GM18520 (cell line): ENCODE data around the gene TLE5.
"Not testable (repeated sequence)": the region's sequence is repeated elsewhere in the genome, so short reads cannot be mapped to it uniquely, and the experiment has no call there.

ENCODE experiments used
- ATAC-seq: cut with Tn5 transposase; IDR thresholded peaks from one replicate; pipeline ENCODE4 v1.9.1; 2021; ENCODE audit not compliant: unreplicated experiment

The TLE5 gene

DNA sequence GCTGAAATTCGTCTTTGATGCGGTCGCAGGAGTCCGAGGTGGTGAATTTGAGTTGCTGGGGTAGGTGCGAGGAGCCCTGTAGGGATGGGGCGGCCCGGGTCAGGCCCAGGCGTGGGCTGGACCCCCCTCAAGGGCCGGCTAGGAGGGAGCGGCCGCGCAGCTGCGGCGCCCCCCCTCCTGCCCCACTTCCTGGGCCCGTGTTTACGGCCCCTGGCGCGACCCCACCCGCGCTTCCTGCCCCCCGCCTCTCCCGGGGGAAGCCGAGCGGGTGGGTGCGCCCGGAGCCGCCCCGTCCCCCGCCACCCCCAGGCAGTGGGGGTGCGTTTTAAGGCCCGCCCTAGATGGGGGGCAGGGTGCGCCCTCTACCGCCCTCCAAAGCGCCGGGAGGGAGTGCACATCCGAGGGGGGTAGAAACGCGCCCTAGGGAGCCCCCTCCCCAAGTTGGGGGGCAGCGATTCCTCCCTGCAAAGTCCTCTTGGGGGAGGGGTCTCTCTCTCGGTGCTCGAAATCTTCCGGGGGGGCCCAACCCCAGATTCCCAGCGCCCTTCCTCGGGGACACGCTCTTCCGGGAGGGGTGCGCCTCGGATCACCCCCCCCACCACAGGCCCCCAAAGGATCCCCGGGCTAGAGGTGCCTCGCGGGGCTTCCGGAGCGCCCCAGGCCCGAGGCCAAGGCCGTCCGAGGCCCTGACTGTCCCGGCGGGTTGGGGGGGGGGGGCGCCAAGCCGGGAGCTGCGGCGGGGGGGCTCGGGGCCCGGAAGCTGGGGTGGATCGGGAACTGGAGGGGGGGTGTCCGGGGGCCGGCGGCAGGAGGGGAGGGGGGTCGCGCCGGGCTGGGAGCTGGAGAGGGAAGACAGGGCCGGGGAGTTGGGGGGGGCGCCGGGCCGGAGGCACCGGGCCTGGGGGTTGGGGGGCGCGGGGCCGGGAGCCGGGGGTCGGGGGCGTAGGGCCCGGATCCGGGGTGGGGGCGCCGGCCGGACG is 823 bp downstream of the TLE5 start:
- no peak for ATAC-seq

- ATAC-seq: no peak
These were observed 1.5 kb downstream of the TLE5 start for GRCh38 chr19:3060857-3061181.

- no peak for ATAC-seq
These were observed 2.6 kb downstream of the TLE5 start for GRCh38 chr19:3059653-3060052.

DNA sequence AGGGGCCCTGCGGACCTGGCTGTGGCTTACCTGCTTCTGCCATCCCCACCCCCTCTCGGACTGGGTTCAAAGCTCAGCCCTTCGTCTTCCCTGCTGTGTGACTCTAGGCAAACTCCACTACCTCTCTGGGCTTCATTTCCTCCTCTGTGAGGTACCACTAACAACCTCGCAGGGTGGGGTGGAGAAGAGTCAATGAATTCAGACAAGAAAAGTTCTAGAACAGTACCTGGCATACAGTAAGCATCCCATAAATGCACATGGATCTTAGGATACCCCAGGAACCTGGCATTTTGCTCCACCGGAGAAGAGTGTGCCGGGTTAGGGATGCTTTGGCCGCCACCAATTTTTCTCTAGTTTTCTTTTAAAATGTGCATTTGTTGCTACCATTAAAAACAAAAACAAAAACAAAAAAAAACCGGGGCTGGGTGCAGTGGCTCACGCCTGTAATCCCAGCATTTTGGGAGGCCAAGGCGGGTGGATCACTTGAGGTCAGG is 3.4 kb downstream of the TLE5 start:
- no peak for ATAC-seq

DNA sequence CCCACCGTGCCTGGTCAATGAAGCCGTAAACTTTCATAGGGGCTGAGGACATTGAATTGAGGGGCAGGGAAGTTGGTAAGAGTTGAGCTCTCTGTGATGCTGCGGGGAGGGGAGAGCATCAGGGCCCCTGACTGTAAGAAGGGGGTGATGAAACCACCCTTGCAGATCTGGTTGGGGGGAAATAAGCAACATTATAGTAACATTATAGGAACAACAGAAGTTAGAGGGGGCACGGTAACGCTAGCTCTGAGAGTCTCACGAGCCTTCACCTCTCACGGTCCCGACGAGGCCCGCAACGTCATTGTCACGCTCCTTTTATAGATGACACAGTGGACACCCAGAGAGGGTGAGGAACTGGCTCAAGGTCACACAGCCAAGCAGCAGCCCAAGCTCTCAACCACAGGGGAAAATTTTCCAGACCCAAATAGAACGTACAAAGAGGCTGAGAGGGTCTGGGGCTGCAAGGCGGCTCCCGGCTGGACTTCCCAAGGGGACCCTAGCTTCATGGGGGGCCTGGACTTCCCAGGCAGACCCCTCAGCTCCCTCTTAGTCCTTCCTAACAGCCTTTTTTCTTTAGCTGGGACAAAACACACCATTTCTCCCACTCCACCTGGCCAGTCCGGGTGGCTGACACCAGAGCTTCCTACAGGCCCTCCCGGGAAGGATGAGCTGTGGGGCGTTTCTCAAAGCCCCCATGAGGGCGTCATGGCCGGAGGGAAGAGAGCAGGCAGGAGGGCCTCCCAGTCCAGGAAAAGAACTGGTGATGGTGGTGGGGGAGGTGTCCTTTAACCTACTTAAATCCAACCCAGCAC is 4.1 kb downstream of the TLE5 start:
- ATAC-seq: no peak

DNA sequence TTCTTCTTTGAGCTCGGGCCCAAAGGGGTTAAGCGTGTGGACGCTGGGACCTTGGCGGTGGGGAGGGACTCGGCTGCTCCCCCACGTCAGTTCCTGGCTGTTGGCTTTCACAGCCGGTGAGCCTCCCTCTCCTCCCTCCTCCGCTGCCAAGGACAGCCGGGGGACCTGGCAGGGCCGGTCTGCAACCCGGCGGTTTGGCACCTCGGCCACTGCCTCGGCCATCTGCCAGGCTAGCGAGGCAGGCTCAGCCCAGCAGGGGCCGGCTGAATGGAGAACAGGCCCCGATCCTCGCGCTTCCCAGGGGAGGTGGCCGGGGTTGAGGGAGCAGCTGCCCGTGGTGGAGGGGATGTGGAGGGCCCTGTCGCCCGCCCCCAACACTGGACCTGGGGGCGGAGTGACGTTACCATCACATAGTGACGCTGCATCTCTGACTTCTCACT is 5.0 kb downstream of the TLE5 start:
- no peak for ATAC-seq

- no peak for ATAC-seq
These were observed 5.7 kb downstream of the TLE5 start for GRCh38 chr19:3056417-3057088.

- ATAC-seq: no peak
These were observed 6.4 kb downstream of the TLE5 start for GRCh38 chr19:3055741-3056416.

DNA sequence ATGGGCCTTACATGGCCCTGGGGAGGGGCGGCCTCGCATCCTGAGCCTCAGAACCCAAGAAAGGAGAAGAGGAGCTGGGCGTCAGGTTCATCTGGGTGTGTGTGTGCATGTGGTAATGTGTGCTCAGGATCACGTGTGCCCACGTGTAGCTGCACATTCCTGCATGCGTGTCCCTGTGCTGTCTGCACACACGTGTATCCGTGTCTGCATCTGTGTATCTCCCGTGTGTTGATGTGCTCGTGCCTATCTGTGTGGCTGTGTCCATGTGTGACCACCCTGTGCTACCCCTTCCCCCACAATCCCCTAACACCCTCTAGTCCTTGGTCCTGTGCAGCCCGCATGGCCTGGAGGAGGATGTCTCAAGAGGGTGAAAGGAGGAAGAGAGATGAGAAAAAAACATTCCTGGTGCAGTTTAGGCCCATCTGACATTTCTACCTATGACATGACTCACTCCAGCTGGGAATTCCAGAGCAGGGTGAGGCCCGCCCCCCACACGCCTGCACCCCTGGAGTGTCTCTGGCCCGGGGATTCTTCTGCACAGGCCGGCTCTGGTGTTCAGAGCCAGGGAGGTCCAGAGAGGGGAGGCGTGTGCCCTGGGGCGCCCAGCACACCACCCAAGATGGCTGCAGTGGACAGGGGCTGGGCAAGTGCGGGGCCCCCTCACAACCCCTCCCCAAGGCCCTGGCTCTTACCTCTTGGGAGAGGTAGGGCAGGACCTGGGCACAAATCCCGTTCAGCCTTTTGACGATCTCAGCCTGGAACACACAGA is 7.1 kb downstream of the TLE5 start:
- no peak for ATAC-seq

- ATAC-seq: no peak
These were observed 7.9 kb downstream of the TLE5 start for GRCh38 chr19:3054265-3054971.

DNA sequence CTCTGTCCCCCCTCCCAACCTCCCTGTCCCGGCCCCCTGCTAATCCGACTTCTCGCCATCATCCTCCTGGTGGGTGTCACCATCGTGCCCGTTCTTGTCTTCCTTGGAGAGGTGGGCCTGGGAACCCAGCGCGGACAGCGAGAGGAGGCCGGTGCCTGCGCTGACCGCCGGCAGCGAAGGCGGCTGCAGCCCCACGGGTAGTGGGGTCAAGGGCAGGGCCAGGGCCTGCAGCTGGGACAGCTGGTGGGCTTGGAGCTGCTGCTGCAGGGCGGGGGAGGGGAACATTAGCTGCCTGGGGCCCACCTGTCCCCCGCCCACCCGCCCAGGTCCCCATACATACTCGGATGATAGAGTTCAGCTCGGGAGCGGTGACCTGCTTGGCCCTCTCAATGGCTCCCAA is 8.5 kb downstream of the TLE5 start:
- no peak for ATAC-seq

- ATAC-seq: no peak
These were observed 9.1 kb downstream of the TLE5 start for GRCh38 chr19:3053218-3053621.

GRCh38 chr19:3050016-3050415 is 12.3 kb downstream of the TLE5 start:
- not testable (repeated sequence) for ATAC-seq

GRCh38 chr19:3049089-3049488 is 13.2 kb downstream of the TLE5 start:
- ATAC-seq: no peak

- ATAC-seq: no peak
These were observed 14.1 kb downstream of the TLE5 start for GRCh38 chr19:3048190-3048533.

DNA sequence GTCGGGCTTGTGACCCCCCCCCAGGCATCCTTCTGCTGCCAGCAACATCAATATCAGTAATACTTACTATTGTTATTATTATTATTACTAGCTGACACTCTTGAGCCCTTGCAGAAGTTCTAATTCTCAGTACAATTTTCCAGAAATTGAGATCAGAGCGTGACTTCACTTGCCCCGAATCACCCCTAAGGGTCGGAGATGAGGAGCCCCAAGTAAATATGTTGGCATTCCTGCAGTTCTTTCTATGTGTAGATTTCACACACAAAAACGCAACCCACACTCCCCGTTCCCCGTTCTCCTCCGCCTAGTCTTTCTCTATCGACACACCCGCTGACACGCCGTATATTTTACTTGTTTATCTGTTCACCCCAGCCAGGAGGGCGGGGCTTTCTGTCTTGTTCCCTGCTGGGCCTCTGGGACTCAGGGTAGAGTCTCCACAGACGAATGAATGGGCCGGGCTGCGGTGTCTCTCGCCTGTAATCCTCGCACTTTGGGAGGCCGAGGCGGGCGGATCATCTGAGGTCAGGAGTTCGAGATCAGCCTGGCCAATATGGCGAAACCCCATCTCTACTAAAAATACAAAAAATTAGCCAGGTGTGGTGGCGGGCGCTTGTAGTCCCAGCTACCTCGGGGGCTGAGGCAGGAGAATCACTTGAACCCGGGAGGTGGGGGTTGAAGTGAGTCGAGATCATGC is 14.7 kb downstream of the TLE5 start:
- ATAC-seq: no peak

DNA sequence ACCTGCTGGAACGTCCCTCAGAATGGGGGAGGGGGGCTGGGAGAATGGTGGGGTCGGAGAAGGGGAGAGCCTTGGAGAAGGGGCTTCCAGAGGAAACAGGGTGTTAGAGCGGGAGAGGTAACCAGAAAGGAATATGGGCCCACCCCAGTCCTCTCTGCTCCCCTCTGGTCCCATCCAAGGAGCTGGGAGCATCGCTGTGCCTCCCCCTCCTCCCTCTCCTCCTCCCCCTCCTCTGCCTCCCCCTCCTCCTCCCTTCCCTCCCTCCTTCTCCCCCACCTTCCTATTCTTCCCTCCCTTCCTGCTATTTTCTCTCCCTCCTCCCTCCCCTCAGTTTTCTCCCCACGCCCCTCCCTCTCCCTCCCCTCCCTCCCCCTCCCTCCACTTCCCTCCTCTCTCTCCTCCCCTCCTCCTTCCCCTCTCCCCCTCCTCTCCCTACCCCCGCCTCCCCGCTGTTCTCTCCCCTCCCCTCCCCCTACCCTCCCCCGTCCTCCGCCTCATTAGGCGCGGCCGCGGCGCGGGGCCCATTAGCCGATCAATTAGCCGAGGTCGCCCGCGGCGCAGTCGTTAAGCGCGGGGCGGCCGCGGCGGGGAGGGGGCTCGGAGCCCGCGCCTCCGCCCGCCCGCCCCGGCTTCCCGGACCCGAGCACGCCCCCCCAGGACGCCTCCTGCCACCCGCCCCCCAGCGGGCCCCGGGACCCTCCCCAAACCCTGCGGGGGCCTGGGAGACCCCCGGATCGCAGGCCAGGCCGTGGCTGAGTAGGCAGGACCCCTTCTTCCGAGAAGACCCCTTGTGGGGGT is 15.4 kb downstream of the TLE5 start:
- ATAC-seq: no peak
